Measurements from ENCODE around the gene ZNF148. TPM values are rescaled to one million over a fixed set of nuclear protein-coding genes. Genes with fewer than 3 reads are reported as not detected.

Gene ZNF148
- polyA plus RNA-seq, 3 donors: 6.5 to 48.4 (median 34.1) TPM

DNA sequence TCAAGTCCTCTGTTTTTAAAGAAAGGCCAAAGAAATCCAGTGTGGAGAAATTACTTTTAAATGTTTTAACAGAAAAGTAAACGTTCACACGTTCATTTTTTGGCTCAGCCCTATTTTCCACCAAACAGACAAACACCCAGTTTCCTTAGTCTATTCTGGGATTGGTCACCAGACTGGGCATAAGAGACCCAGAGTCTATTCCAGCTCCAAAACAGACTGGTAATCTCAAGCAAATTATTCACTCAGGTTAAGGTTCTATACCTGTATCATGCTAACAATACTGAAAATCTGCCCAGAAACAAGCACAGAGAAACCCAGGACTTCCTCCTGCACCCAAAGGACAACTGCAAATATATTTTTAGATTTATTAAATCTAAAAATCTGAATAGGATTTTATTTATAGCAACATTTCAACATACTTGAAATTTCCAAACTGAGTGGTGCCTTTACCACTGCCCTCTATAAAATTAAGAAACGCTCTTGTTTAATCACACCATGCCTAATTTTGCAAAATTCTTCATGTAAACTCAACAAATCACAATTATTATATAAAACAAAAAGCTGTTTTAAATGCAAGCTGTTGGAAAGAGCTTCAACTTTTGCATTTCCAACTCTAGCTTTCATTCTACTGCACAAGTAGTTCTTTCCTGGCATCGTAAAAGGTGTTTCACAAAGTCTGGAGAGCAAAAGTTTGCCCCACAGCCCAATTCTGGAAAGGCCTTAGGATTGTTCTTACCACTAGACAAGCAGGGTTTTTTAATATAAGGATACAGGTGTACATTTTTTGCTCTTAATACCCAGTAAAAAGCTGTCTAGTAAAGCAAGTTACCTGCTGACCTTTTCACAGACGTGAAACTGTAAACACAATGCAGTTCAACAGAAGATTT lies 18.7 kb downstream of the ZNF148 start:
- H3K27ac Mint-ChIP-seq: no peak overlapping the region
- intact Hi-C loops (cut with micrococcal nuclease): no loop called here
- H3K9me3 Mint-ChIP-seq: no peaks in the 10 kb centered on the region
- no peaks in the 10 kb centered on the region for H3K27me3 ChIP-seq (ENCODE audit: control insufficient read depth in 2 of 2, insufficient read depth in 2 of 2, low read length in 2 of 2)
- DNase-seq: no peak
- H3K27me3 Mint-ChIP-seq (ENCODE audit: low read depth in 3 of 3): peaks cover 0 to 2% (median 0%) of the 10 kb centered on the region in 3 donors
- peak overlapping the region; percentile 78 to 88 for H3K4me3 Mint-ChIP-seq
- peak overlapping the region; percentile 92 for H3K4me2 ChIP-seq (replicated peaks; ENCODE audit: extremely low read depth, low read length, poor library complexity, severe bottlenecking)
- peak overlapping the region; percentile 51 to 79 (median 51) for H3K4me3 ChIP-seq (replicated peaks in 1 of 3; ENCODE audit: low read depth in 2 of 3, low read length in 3 of 3)
- no peaks in the 10 kb centered on the region for H3K9me3 ChIP-seq (replicated peaks in 1 of 2; ENCODE audit: control insufficient read depth in 1 of 2, insufficient read depth in 1 of 2, low read length in 2 of 2)
- peak overlapping the region; percentile 61 for H3K9ac ChIP-seq (ENCODE audit: insufficient read depth, low read length, poor library complexity, severe bottlenecking)
- peaks cover 99% of the 10 kb centered on the region for H3K79me2 ChIP-seq (ENCODE audit: insufficient read depth, low read length)
- H4K20me1 ChIP-seq (ENCODE audit: insufficient read depth, low read length): peaks cover 98% of the 10 kb centered on the region
- H3K36me3 Mint-ChIP-seq: no peaks in the 10 kb centered on the region
- no peaks in the 10 kb centered on the region for H3K36me3 ChIP-seq (replicated peaks in 1 of 2; ENCODE audit: control insufficient read depth in 1 of 2, insufficient read depth in 2 of 2, low read length in 2 of 2)
- peak overlapping the region in 1 of 2 donors; percentile 33 for H3K27ac ChIP-seq (ENCODE audit: low read depth in 1 of 2, low read length in 2 of 2)
- no peak overlapping the region for H2AFZ ChIP-seq (ENCODE audit: insufficient read depth, low read depth, low read length, poor library complexity, severe bottlenecking)
- peaks cover 56% of the 10 kb centered on the region for H3K4me1 Mint-ChIP-seq
- WGBS (ENCODE audit: insufficient coverage): 15% methylated on average over 3 of the region's 5 CpGs
- H3K4me1 ChIP-seq (ENCODE audit: control insufficient read depth in 1 of 2, insufficient read depth in 2 of 2, low read length in 2 of 2): peaks cover 17 to 23% of the 10 kb centered on the region in 2 donors
- TF ChIP-seq, protein P1, sequence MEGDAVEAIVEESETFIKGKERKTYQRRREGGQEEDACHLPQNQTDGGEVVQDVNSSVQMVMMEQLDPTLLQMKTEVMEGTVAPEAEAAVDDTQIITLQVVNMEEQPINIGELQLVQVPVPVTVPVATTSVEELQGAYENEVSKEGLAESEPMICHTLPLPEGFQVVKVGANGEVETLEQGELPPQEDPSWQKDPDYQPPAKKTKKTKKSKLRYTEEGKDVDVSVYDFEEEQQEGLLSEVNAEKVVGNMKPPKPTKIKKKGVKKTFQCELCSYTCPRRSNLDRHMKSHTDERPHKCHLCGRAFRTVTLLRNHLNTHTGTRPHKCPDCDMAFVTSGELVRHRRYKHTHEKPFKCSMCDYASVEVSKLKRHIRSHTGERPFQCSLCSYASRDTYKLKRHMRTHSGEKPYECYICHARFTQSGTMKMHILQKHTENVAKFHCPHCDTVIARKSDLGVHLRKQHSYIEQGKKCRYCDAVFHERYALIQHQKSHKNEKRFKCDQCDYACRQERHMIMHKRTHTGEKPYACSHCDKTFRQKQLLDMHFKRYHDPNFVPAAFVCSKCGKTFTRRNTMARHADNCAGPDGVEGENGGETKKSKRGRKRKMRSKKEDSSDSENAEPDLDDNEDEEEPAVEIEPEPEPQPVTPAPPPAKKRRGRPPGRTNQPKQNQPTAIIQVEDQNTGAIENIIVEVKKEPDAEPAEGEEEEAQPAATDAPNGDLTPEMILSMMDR (IDR thresholded peaks at IDR 0.05): no peak

DNA sequence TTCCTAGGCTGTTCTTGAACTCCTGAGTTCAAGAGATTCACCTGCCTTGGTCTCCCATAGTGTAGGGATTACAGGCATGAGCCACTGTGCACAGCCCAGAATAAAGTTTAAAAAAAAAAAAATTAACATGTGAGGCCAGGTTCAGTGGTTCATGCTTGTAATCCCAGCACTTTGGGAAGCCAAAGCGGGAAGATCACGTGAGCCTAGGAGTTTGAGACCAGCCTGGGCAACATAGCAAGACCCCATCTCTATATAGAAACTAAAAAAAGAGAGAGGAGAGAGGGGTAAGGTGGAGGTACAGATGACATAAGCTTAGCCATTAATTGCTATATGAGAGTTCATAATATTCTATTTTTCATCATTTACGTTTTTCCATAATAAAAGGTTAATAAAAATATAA lies 21.5 kb downstream of the ZNF148 start:
- H3K4me2 ChIP-seq (replicated peaks; ENCODE audit: extremely low read depth, low read length, poor library complexity, severe bottlenecking): no peak overlapping the region
- H4K20me1 ChIP-seq (ENCODE audit: insufficient read depth, low read length): peaks cover 99% of the 10 kb centered on the region
- Mint-ChIP-seq H3K27me3 (ENCODE audit: low read depth in 3 of 3) (peaks cover 0 to 2% (median 0%) of the 10 kb centered on the region in 3 donors), H3K9me3 (no peaks in the 10 kb centered on the region), H3K4me1 (peaks cover 67% of the 10 kb centered on the region), H3K36me3 (peaks cover 0 to 7% of the 10 kb centered on the region in 2 donors), H3K27ac (no peak overlapping the region), H3K4me3 (no peak overlapping the region)
- intact Hi-C loops (cut with micrococcal nuclease): no loop called here
- H3K27me3 ChIP-seq (ENCODE audit: control insufficient read depth in 2 of 2, insufficient read depth in 2 of 2, low read length in 2 of 2): no peaks in the 10 kb centered on the region
- no peak overlapping the region for H2AFZ ChIP-seq (ENCODE audit: insufficient read depth, low read depth, low read length, poor library complexity, severe bottlenecking)
- H3K9ac ChIP-seq (ENCODE audit: insufficient read depth, low read length, poor library complexity, severe bottlenecking): no peak overlapping the region
- no peak overlapping the region for H3K4me3 ChIP-seq (replicated peaks in 1 of 3; ENCODE audit: low read depth in 2 of 3, low read length in 3 of 3)
- no CpG with 5 or more reads among the region's 3 CpGs for WGBS (ENCODE audit: insufficient coverage)
- TF ChIP-seq, protein P1 (IDR thresholded peaks at IDR 0.05): no peak
- DNase-seq: no peak
- no peaks in the 10 kb centered on the region for H3K9me3 ChIP-seq (replicated peaks in 1 of 2; ENCODE audit: control insufficient read depth in 1 of 2, insufficient read depth in 1 of 2, low read length in 2 of 2)
- peaks cover 17 to 27% of the 10 kb centered on the region in 2 donors for H3K4me1 ChIP-seq (ENCODE audit: control insufficient read depth in 1 of 2, insufficient read depth in 2 of 2, low read length in 2 of 2)
- H3K79me2 ChIP-seq (ENCODE audit: insufficient read depth, low read length): peaks cover 100% of the 10 kb centered on the region
- H3K36me3 ChIP-seq (replicated peaks in 1 of 2; ENCODE audit: control insufficient read depth in 1 of 2, insufficient read depth in 2 of 2, low read length in 2 of 2): no peaks in the 10 kb centered on the region
- no peak overlapping the region for H3K27ac ChIP-seq (ENCODE audit: low read depth in 1 of 2, low read length in 2 of 2)
